IMR-90 (cell line): Measurements from ENCODE around the gene NIPAL4. TPM values are rescaled to one million over a fixed set of nuclear protein-coding genes. Genes with fewer than 3 reads are reported as not detected.

Experiments used
- ATAC-seq: fragments of 200-7000 bp; cut with Tn5 transposase; 2 replicates; pipeline ENCODE4 v1.9.1; 2020; ENCODE audit warnings: low read depth, mild to moderate bottlenecking, moderate library complexity
- BruUV-seq: library from RNA; stranded (reverse); fragments of 400-500 nt; replicated peaks from 2 replicates; lab custom pipeline; 2021; lab: Mats Ljungman, UMichigan
- CTCF ChIA-PET: fragments of 300-600 bp; formaldehyde crosslinking; extraction: SDS; loops from one replicate; lab custom pipeline; 2021; ENCODE audit warnings: antibody characterized with exemption; lab: Yijun Ruan, JAX
- POLR2A ChIA-PET: fragments of 300-600 bp; sonication (Branson Sonifier 250); formaldehyde crosslinking; loops from one replicate; lab custom pipeline; 2022; ENCODE audit warnings: antibody characterized with exemption; ENCODE audit not compliant: unreplicated experiment; lab: Charles Lee
- DNase-seq: peaks from one replicate; pipeline ENCODE4 v3.0.0; 2013
- H2AFZ ChIP-seq: replicated peaks from 2 replicates; pipeline ENCODE3; 2013; ENCODE audit warnings: low read length, mild to moderate bottlenecking; ENCODE audit not compliant: poor library complexity
- H2AK5ac ChIP-seq: 2 replicates; pipeline ENCODE4 v1.6.1; 2013; ENCODE audit warnings: low read depth, low read length, inconsistent platforms
- H2AK9ac ChIP-seq: replicated peaks from 2 replicates; pipeline ENCODE3; 2013; ENCODE audit warnings: mild to moderate bottlenecking, low read depth, low read length, moderate library complexity; ENCODE audit not compliant: poor library complexity
- H2BK120ac ChIP-seq: 2 replicates; pipeline ENCODE4 v1.6.1; 2013; ENCODE audit warnings: low read depth, low read length, inconsistent platforms
- H2BK15ac ChIP-seq: 3 replicates; pipeline ENCODE4 v1.6.1; 2013; ENCODE audit warnings: low read depth, low read length, inconsistent platforms
- H2BK20ac ChIP-seq: 2 replicates; pipeline ENCODE4 v1.6.1; 2013; ENCODE audit warnings: low read depth, mild to moderate bottlenecking, inconsistent platforms, low read length, moderate library complexity
- H2BK5ac ChIP-seq: 2 replicates; pipeline ENCODE4 v1.6.1; 2013; ENCODE audit warnings: mild to moderate bottlenecking, low read depth, low read length, inconsistent platforms; ENCODE audit not compliant: poor library complexity, severe bottlenecking
- H3K14ac ChIP-seq: replicated peaks from 2 replicates; pipeline ENCODE4 v1.6.1; 2013; ENCODE audit warnings: low read depth, low read length, inconsistent platforms
- H3K18ac ChIP-seq: 2 replicates; pipeline ENCODE4 v1.6.1; 2013; ENCODE audit warnings: low read depth, low read length, control low read depth
- H3K23ac ChIP-seq: 2 replicates; pipeline ENCODE4 v1.6.1; 2013; ENCODE audit warnings: low read depth, low read length, inconsistent platforms
- H3K27ac ChIP-seq: 2 replicates; pipeline ENCODE4 v1.5.1; 2013; ENCODE audit warnings: mild to moderate bottlenecking, control low read depth, low read length; ENCODE audit not compliant: insufficient read depth
- H3K27me3 ChIP-seq: 2 replicates; pipeline ENCODE4 v1.6.1; 2013; ENCODE audit warnings: low read length; ENCODE audit not compliant: control insufficient read depth, insufficient read depth
- H3K36me3 ChIP-seq: 2 replicates; pipeline ENCODE4 v1.6.1; 2013; ENCODE audit warnings: low read length, mixed read lengths; ENCODE audit not compliant: control insufficient read depth, insufficient read depth
- H3K4ac ChIP-seq: 2 replicates; pipeline ENCODE4 v1.6.1; 2013; ENCODE audit warnings: low read depth, low read length, inconsistent platforms
- H3K4me1 ChIP-seq: 2 replicates; pipeline ENCODE4 v1.6.1; 2013; ENCODE audit warnings: low read length, mixed read lengths; ENCODE audit not compliant: control insufficient read depth, insufficient read depth
- H3K4me2 ChIP-seq: 2 replicates; pipeline ENCODE4 v1.6.1; 2013; ENCODE audit warnings: low read depth, mild to moderate bottlenecking, control low read depth, low read length, moderate library complexity
- H3K4me3 ChIP-seq: 2 replicates; pipeline ENCODE4 v1.5.1; 2013; ENCODE audit warnings: low read depth, mild to moderate bottlenecking, control low read depth, low read length, moderate library complexity; ENCODE audit not compliant: insufficient read depth
- H3K56ac ChIP-seq: 2 replicates; pipeline ENCODE4 v1.6.1; 2013; ENCODE audit warnings: low read length, inconsistent platforms; ENCODE audit not compliant: insufficient read depth; ENCODE audit errors: extremely low read depth
- H3K79me1 ChIP-seq, 2 experiments: 2 replicates each; pipeline ENCODE4 v1.6.1; 2013; ENCODE audit warnings: low read length in 2 of 2, inconsistent platforms in 1 of 2, low read depth in 1 of 2
- H3K9ac ChIP-seq: 2 replicates; pipeline ENCODE4 v1.6.1; 2013; ENCODE audit warnings: low read depth, low read length, control low read depth
- H3K9me1 ChIP-seq: 2 replicates; pipeline ENCODE4 v1.6.1; 2013; ENCODE audit warnings: low read length, inconsistent platforms; ENCODE audit not compliant: insufficient read depth
- H3K9me3 ChIP-seq: 2 replicates; pipeline ENCODE4 v1.6.1; 2013; ENCODE audit warnings: low read length; ENCODE audit not compliant: control insufficient read depth, insufficient read depth
- H4K20me1 ChIP-seq: 2 replicates; pipeline ENCODE4 v1.6.1; 2013; ENCODE audit warnings: low read length, inconsistent platforms; ENCODE audit not compliant: insufficient read depth
- H4K5ac ChIP-seq: 2 replicates; pipeline ENCODE4 v1.6.1; 2013; ENCODE audit warnings: mild to moderate bottlenecking, low read depth, low read length, control low read depth
- H4K8ac ChIP-seq, 2 experiments: 2 replicates each; pipeline ENCODE4 v1.6.1; 2013; ENCODE audit warnings: low read depth in 2 of 2, low read length in 2 of 2, control low read depth in 1 of 2, inconsistent platforms in 1 of 2
- H4K91ac ChIP-seq: 2 replicates; pipeline ENCODE4 v1.6.1; 2013; ENCODE audit warnings: low read depth, low read length, inconsistent platforms; ENCODE audit not compliant: insufficient read depth
- BHLHE40 ChIP-seq: fragments of 150-350 bp; IDR thresholded peaks from 2 replicates; pipeline ENCODE4 v1.6.1; 2016; ENCODE audit warnings: mild to moderate bottlenecking, low read depth, low read length
- CEBPB ChIP-seq: IDR thresholded peaks from 2 replicates; pipeline ENCODE4 v1.6.1; 2012; ENCODE audit warnings: low read depth, low read length, improper control_type of control experiment
- CHD1 ChIP-seq: IDR thresholded peaks from 2 replicates; pipeline ENCODE4 v1.6.1; 2012; ENCODE audit warnings: low read depth, low read length, improper control_type of control experiment
- CTCF ChIP-seq: conservative IDR thresholded peaks from 2 replicates; pipeline ENCODE4 v1.5.1; 2012; ENCODE audit warnings: mild to moderate bottlenecking, low read depth, low read length, improper control_type of control experiment
- ELK1 ChIP-seq: fragments of 150-350 bp; IDR thresholded peaks from 2 replicates; pipeline ENCODE4 v1.6.1; 2016; ENCODE audit warnings: low read depth, mild to moderate bottlenecking, low read length, moderate library complexity, borderline replicate concordance
- FOS ChIP-seq: fragments of 150-350 bp; IDR thresholded peaks from 2 replicates; pipeline ENCODE4 v1.6.1; 2016; ENCODE audit warnings: low read depth, low read length
- MAFK ChIP-seq: IDR thresholded peaks from 2 replicates; pipeline ENCODE4 v1.6.1; 2012; ENCODE audit warnings: low read depth, low read length, improper control_type of control experiment
- MAZ ChIP-seq: IDR thresholded peaks from 2 replicates; pipeline ENCODE4 v1.6.1; 2012; ENCODE audit warnings: low read depth, mild to moderate bottlenecking, low read length, improper control_type of control experiment, moderate library complexity, borderline replicate concordance
- MXI1 ChIP-seq: IDR thresholded peaks from 2 replicates; pipeline ENCODE4 v1.6.1; 2012; ENCODE audit warnings: low read depth, mild to moderate bottlenecking, low read length, moderate library complexity, borderline replicate concordance
- NFE2L2 ChIP-seq: fragments of 150-350 bp; IDR thresholded peaks from 2 replicates; pipeline ENCODE4 v1.6.1; 2016; ENCODE audit warnings: low read depth, mild to moderate bottlenecking, low read length
- POLR2A ChIP-seq: IDR thresholded peaks from 2 replicates; pipeline ENCODE4 v1.6.1; 2012; ENCODE audit warnings: mild to moderate bottlenecking, low read depth, low read length
- RAD21 ChIP-seq: IDR thresholded peaks from 2 replicates; pipeline ENCODE4 v1.6.1; 2012; ENCODE audit warnings: low read length, improper control_type of control experiment
- RCOR1 ChIP-seq: IDR thresholded peaks from 2 replicates; pipeline ENCODE4 v1.6.1; 2012; ENCODE audit warnings: mild to moderate bottlenecking, low read length, improper control_type of control experiment; ENCODE audit not compliant: insufficient replicate concordance
- RFX5 ChIP-seq: IDR thresholded peaks from 2 replicates; pipeline ENCODE4 v1.8.0; 2012; ENCODE audit warnings: low read depth, mild to moderate bottlenecking, low read length, moderate library complexity
- SMC3 ChIP-seq: fragments of 150-350 bp; IDR thresholded peaks from 2 replicates; pipeline ENCODE4 v1.6.1; 2016; ENCODE audit warnings: low read depth, mild to moderate bottlenecking, antibody characterized with exemption, low read length, moderate library complexity
- USF2 ChIP-seq: fragments of 150-350 bp; IDR thresholded peaks from 2 replicates; pipeline ENCODE4 v1.6.1; 2017; ENCODE audit warnings: mild to moderate bottlenecking, antibody characterized with exemption, low read length, low read depth
- WGBS, 2 experiments: methylation state at CpG; one replicate each; pipeline versions ENCODE4 v1.1.5 to v1.1.7; 2013; ENCODE audit warnings: missing lambda C conversion rate in 2 of 2; ENCODE audit not compliant: insufficient read length in 1 of 2; ENCODE audit errors: extremely low coverage in 2 of 2; 5-methylcytosine and 5-hydroxymethylcytosine counted together
- dilution Hi-C: fragments of 300-500 bp; cut with HindIII; formaldehyde crosslinking; loops from one replicate; pipeline ENCODE4 v1.14.3; 2018; ENCODE audit warnings: low sequenced_read_pairs; ENCODE audit not compliant: unreplicated experiment
- in situ Hi-C: fragments of 300-500 bp; cut with MboI; formaldehyde crosslinking; loops from 3 replicates; pipeline ENCODE4 v1.14.3; 2019; ENCODE audit warnings: low sequenced_read_pairs, inconsistent platforms, mixed read lengths
- intact Hi-C: fragments of 100-400 bp; cut with micrococcal nuclease; formaldehyde crosslinking; loops from 2 replicates; pipeline ENCODE4 v1.10.0; 2022
- polyA plus RNA-seq, 3 experiments: library from polyadenylated mRNA; depleted of rRNA; stranded (reverse); fragments of >200 nt; gene quantifications; 2 replicates each; pipeline ENCODE4 v1.2.3, GENCODE V29; 2012; ENCODE audit warnings: low replicate concordance in 1 of 3
- total RNA-seq: library from RNA; depleted of rRNA; stranded (reverse); fragments of >200 nt; gene quantifications from 2 replicates; pipeline ENCODE4 v1.2.3, GENCODE V29; 2012

Gene NIPAL4
- total and polyA plus RNA-seq, 2 of the 4 experiments (the other 2 are of a cell fraction): 0.18 to 0.39 TPM

GRCh38 chr5:157446412-157446935 is 13.5 kb upstream of the NIPAL4 start:
- in situ Hi-C loops (no loop called here), intact Hi-C loops (no loop called here), dilution Hi-C loops (no loop called here)
- H3K4me2 ChIP-seq: no peak overlapping the region
- CTCF ChIA-PET: interaction anchor here (1.5 kb wide), 1 partner anchor 14 kb away, joined by 4 read pairs; the partner anchor contains the start of gene NIPAL4
- no peaks in the 10 kb centered on the region for H3K36me3 ChIP-seq
- H2AK9ac ChIP-seq: no peak overlapping the region
- no peak overlapping the region for H3K4ac ChIP-seq
- DNase-seq (no peak), ATAC-seq (no peak)
- H3K9me3 ChIP-seq: no peaks in the 10 kb centered on the region
- peaks cover 2% of the 10 kb centered on the region; the same call in 1 of the 2 replicates for H3K4me1 ChIP-seq
- H2BK5ac ChIP-seq: no peak overlapping the region
- no peak overlapping the region for H3K27ac ChIP-seq
- H4K5ac ChIP-seq: no peak overlapping the region
- no peak overlapping the region for H3K9ac ChIP-seq
- no peak overlapping the region for H2AFZ ChIP-seq
- BruUV-seq: no TSS peak
- H3K79me1 ChIP-seq: no peaks in the 10 kb centered on the region
- H2BK20ac ChIP-seq: no peak overlapping the region
- H3K9me1 ChIP-seq: no peaks in the 10 kb centered on the region; the same call in 1 of the 2 replicates
- POLR2A ChIA-PET: no interaction called here
- no peak overlapping the region for H2BK120ac ChIP-seq
- no peak overlapping the region for H4K8ac ChIP-seq
- H3K27me3 ChIP-seq: no peaks in the 10 kb centered on the region
- H3K18ac ChIP-seq: no peak overlapping the region
- no peak overlapping the region for H3K4me3 ChIP-seq
- no peak overlapping the region for H3K23ac ChIP-seq
- no peak overlapping the region for H3K14ac ChIP-seq
- H4K20me1 ChIP-seq: no peaks in the 10 kb centered on the region
- no peak for TF ChIP-seq POLR2A
- TF ChIP-seq MXI1: no peak
- no peak for TF ChIP-seq BHLHE40
- no peak for TF ChIP-seq NFE2L2
- TF ChIP-seq RAD21: no peak
- no peak for TF ChIP-seq RFX5
- TF ChIP-seq FOS: no peak
- TF ChIP-seq CEBPB: no peak
- no peak for TF ChIP-seq USF2
- TF ChIP-seq ELK1: no peak
- no peak for TF ChIP-seq SMC3
- TF ChIP-seq CHD1: no peak
- no peak for TF ChIP-seq CTCF
- no peak for TF ChIP-seq MAZ
- no peak for TF ChIP-seq MAFK
- TF ChIP-seq RCOR1: no peak
- no peak overlapping the region for H2AK5ac ChIP-seq
- 100% methylated on average over 1 of the region's 9 CpGs; no CpG with 5 or more reads in 1 of the 2 experiments for WGBS, 2 experiments
- H2BK15ac ChIP-seq: no peak overlapping the region
- no peak overlapping the region for H4K91ac ChIP-seq
- H3K56ac ChIP-seq: no peak overlapping the region
